Spinal cord (tissue), 10 donors: ENCODE results near the gene NOX3. TPM values are rescaled to one million over a fixed set of nuclear protein-coding genes. Genes with fewer than 3 reads are reported as not detected.

ENCODE experiments used
- DNase-seq, 6 donors: peaks; one replicate each; pipeline versions ENCODE4 v3.0.0 to v3.0.0-alpha.2; 2013 to 2015; ENCODE audit warnings: low spot score in 6 of 6, low read depth in 4 of 6
- H3K27ac ChIP-seq: one replicate; pipeline ENCODE4 v1.5.1; 2013; ENCODE audit warnings: low read depth, low read length, control low read depth
- H3K27me3 ChIP-seq: one replicate; pipeline ENCODE4 v1.6.1; 2013; ENCODE audit warnings: low read length; ENCODE audit not compliant: control insufficient read depth, insufficient read depth
- H3K36me3 ChIP-seq: one replicate; pipeline ENCODE4 v1.6.1; 2013; ENCODE audit warnings: low read length; ENCODE audit not compliant: control insufficient read depth, insufficient read depth
- H3K4me1 ChIP-seq: one replicate; pipeline ENCODE4 v1.6.1; 2013; ENCODE audit warnings: low read length; ENCODE audit not compliant: control insufficient read depth, insufficient read depth
- H3K4me3 ChIP-seq: one replicate; pipeline ENCODE4 v1.5.1; 2013; ENCODE audit warnings: low read depth, low read length, control low read depth
- H3K9me3 ChIP-seq: one replicate; pipeline ENCODE4 v1.6.1; 2013; ENCODE audit warnings: low read length; ENCODE audit not compliant: control insufficient read depth, insufficient read depth
- WGBS: methylation state at CpG from one replicate; pipeline ENCODE4 v1.1.5; 2013; ENCODE audit warnings: missing lambda C conversion rate; ENCODE audit not compliant: insufficient coverage; 5-methylcytosine and 5-hydroxymethylcytosine counted together
- polyA plus RNA-seq, 2 donors: library from polyadenylated mRNA; unstranded; fragments of 120-200 nt; gene quantifications; one replicate each; pipeline ENCODE4 v1.2.1, GENCODE V29; 2013; ENCODE audit not compliant: insufficient read length in 2 of 2
- total RNA-seq, 2 donors: library from RNA; depleted of rRNA in 1 of 2; stranded (reverse); fragments of 120-200 nt in 1 of 2; fragments of >200 nt in 1 of 2; gene quantifications; one replicate each; pipeline versions ENCODE4 v1.2.3 to v1.2.4, GENCODE V29; 2013 to 2014
- donor health status: healthy.

The NOX3 gene
- total and polyA plus RNA-seq, 4 donors, result not detected

DNA sequence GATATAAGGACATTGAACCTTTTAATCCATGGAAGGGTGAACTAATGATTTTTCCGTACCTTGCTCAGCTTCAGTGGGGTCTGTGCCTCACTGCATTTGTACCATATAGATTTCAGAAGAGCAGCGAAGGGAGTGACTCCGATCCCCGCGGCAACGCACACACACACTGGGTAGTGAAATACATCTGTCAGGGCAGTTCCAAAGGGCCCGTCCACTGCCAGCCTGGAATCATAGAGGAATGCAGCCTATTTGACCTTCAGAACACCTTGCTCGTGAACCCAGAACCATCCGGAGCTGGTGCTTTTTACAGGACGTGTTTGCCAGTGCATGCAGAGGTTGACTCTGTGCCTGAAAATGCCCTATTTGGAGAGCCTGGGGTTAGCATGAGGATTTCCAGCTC is 33.0 kb downstream of the NOX3 start:
- Histone ChIP-seq H3K36me3 (no peaks in the 10 kb centered on the region), H3K4me1 (no peaks in the 10 kb centered on the region), H3K9me3 (no peaks in the 10 kb centered on the region), H3K4me3 (no peak overlapping the region), H3K27me3 (no peaks in the 10 kb centered on the region), H3K27ac (no peak overlapping the region)
- WGBS, result 88% methylated on average over 9 of the region's 10 CpGs
- DNase-seq, result no peak

DNA sequence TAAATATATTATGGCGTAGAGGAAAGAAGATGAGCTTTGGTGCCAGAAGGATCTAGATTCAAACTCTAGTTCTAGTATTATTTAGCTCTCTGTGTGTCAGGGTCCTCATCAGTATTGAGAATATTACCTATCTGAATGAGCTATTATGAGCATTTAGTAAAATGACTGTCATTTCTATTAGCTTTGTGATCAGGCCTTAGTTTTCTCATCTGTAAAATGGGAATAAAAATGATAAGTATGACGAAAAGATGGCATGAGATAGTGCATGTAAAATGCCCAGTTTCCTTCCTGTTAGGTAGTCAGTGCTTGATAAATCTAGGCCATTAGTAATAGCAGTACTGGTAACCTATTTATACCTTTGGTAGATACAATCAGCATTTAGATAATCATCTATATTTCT is 35.1 kb downstream of the NOX3 start:
- no peaks in the 10 kb centered on the region for H3K9me3 ChIP-seq
- no peak for DNase-seq
- H3K4me3 ChIP-seq, result no peak overlapping the region
- no peaks in the 10 kb centered on the region for H3K36me3 ChIP-seq
- WGBS, result 100% methylated on average over 1 of the region's 2 CpGs
- H3K27me3 ChIP-seq, result no peaks in the 10 kb centered on the region
- no peak overlapping the region for H3K27ac ChIP-seq
- H3K4me1 ChIP-seq, result no peaks in the 10 kb centered on the region

DNA sequence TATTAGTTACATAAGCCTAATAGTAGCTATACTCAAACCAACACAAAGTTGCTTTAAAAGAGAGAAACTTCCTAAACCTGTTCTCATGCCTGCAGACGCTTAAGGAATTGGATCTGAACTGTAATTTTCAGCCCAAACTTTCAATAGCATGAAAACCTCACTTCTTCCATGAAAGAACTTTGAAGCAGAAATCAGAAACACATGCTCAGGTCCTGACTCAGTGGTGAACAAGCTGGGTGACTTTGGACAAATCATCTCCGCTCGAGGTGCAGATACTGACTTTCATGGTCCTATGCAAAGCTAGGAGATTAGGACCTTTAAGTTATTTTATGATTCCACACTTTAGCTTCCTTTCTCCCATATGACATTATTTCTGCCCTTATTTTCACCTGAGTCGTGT is 36.5 kb downstream of the NOX3 start:
- H3K27me3 ChIP-seq, result no peaks in the 10 kb centered on the region
- no peaks in the 10 kb centered on the region for H3K36me3 ChIP-seq
- H3K4me3 ChIP-seq, result no peak overlapping the region
- no peak overlapping the region for H3K27ac ChIP-seq
- H3K4me1 ChIP-seq, result no peaks in the 10 kb centered on the region
- no peaks in the 10 kb centered on the region for H3K9me3 ChIP-seq
- WGBS, result 93% methylated on average over 2 of the region's 4 CpGs
- no peak for DNase-seq

DNA sequence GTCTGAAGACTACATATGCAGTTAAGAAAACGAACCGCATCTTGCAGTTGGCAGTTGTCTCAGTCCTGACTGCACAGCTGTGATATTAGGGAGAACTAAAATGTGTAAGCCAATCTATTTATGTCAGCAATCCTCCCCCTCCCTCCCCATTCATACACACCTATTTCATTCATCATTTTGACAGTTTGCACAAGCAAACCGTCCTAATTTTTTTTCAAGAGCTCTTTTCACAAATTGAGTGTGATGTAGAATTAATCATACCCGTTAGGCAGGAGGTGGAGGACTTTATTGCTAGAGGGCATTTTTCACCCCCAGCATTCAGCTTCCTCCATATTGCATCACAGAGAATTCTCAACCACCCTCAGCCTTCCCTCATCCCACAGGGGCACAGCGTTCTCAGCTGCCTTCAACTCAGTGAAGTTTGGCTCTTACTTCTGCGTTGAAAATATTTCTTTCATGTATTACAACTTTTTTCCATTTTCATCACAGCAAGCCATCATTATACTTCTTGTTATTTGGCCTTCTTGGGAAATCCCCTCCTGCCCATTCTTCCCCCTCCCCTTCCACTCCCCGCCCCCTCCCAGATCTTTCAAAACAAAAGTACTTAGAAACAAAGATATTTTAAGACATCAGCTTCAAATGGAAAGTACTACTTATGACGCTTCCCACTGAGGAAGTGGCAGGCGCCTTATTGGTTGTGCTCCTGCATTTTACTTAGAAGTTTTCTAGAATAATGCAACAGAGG is 37.5 kb downstream of the NOX3 start:
- Histone ChIP-seq H3K27ac (no peak overlapping the region), H3K27me3 (no peaks in the 10 kb centered on the region)
- 68% methylated on average over 2 of the region's 9 CpGs for WGBS

DNA sequence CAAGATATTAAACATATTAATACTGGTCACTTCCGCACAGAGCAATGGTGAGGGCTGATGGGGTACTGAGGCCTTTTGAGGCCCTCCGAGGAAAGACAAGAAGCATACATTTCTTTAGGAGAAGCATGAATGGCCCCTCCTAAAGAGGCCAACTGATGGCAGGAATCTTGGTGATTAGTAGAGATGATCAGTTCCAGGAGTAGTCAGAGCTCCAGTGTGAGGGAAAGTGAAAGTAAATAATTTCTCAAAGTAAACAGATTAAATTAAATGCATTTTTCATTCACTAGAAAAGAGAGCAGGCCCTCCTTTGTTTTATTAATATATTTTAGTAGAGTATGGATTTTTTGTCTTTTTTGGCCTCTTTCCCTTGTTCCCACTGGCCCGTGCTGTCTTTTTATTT is 38.2 kb downstream of the NOX3 start:
- no peaks in the 10 kb centered on the region for H3K36me3 ChIP-seq
- no peak overlapping the region for H3K27ac ChIP-seq
- no peak for DNase-seq
- no peaks in the 10 kb centered on the region for H3K4me1 ChIP-seq
- H3K27me3 ChIP-seq, result no peaks in the 10 kb centered on the region
- 60% methylated on average over 1 of the region's 3 CpGs for WGBS
- no peaks in the 10 kb centered on the region for H3K9me3 ChIP-seq
- no peak overlapping the region for H3K4me3 ChIP-seq

More for the DNA sequence above, 37.5 kb downstream of the NOX3 start:
- Histone ChIP-seq H3K36me3 (no peaks in the 10 kb centered on the region), H3K4me3 (no peak overlapping the region), H3K9me3 (no peaks in the 10 kb centered on the region), H3K4me1 (no peaks in the 10 kb centered on the region)
- DNase-seq, result peak in 1 of 6 donors; percentile 33

DNA sequence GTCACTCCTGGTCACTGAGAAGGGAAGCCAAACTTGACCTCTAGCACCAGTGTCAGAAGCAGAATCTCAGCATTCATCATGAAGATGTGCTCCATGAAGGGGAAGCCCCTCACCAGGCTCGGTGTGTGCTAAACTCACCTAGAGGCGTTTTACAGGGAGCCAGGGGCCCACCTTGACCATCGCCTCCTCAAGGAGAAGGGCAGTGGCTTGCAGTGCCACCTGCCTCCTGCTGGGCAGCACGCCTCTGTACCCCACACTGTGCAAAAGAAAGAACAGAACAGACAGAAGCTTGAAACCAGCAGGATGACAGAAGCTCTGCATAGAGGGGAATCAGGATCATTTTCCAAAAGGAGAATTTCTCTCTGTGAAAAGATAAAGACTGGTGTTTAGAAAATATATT is 39.7 kb downstream of the NOX3 start:
- DNase-seq, result no peak
- Histone ChIP-seq H3K4me1 (no peaks in the 10 kb centered on the region), H3K9me3 (no peaks in the 10 kb centered on the region), H3K27ac (no peak overlapping the region), H3K36me3 (no peaks in the 10 kb centered on the region), H3K4me3 (no peak overlapping the region), H3K27me3 (no peaks in the 10 kb centered on the region)
- 89% methylated on average over 4 of the region's 4 CpGs for WGBS

DNA sequence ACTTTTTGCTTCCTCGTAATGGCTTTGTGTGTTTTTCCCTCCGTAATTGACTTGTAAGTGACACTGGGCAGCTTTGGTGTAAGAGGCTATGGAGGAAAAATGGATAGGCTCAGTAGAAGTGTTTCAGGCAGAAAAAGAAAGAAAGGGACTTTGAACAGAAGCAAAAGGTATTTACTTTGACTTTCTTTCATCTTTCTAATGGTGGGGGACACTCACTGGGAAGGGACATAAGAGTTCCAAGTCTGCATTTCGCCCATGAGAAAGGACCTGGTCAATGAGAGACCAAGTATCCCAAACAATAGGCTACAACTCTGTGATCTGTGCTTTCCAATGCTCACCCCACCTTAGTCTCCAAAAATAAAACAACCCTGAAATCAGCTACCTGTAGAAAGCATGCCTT is 41.6 kb downstream of the NOX3 start:
- Histone ChIP-seq H3K4me1 (no peaks in the 10 kb centered on the region), H3K36me3 (no peaks in the 10 kb centered on the region), H3K27me3 (no peaks in the 10 kb centered on the region), H3K27ac (no peak overlapping the region), H3K9me3 (no peaks in the 10 kb centered on the region), H3K4me3 (no peak overlapping the region)
- WGBS, result 73% methylated on average over 2 of the region's 3 CpGs
- DNase-seq, result no peak

DNA sequence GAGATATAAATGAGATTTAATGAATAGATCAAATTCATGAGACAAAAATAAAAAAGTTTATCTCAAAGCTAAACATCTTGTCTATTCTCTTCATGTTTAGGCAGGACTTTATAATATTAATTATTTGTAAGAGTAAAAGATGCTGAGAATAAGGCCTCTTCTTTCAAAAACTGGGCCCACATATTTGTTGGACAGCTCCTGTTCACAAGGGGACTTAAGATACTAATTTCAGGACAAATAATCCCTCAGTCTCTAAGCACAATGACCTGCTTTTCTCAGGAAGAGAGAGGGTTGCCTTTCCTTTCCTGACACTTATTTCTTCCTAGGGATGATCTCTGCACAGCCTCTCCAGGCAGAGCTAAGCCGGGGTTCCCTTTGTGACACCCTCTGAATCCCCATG is 43.3 kb downstream of the NOX3 start:
- Histone ChIP-seq H3K27me3 (no peaks in the 10 kb centered on the region), H3K9me3 (no peaks in the 10 kb centered on the region), H3K4me1 (no peaks in the 10 kb centered on the region), H3K36me3 (no peaks in the 10 kb centered on the region), H3K4me3 (no peak overlapping the region), H3K27ac (no peak overlapping the region)
- no peak for DNase-seq
- WGBS, result 100% methylated on average over 1 of the region's 1 CpG

DNA sequence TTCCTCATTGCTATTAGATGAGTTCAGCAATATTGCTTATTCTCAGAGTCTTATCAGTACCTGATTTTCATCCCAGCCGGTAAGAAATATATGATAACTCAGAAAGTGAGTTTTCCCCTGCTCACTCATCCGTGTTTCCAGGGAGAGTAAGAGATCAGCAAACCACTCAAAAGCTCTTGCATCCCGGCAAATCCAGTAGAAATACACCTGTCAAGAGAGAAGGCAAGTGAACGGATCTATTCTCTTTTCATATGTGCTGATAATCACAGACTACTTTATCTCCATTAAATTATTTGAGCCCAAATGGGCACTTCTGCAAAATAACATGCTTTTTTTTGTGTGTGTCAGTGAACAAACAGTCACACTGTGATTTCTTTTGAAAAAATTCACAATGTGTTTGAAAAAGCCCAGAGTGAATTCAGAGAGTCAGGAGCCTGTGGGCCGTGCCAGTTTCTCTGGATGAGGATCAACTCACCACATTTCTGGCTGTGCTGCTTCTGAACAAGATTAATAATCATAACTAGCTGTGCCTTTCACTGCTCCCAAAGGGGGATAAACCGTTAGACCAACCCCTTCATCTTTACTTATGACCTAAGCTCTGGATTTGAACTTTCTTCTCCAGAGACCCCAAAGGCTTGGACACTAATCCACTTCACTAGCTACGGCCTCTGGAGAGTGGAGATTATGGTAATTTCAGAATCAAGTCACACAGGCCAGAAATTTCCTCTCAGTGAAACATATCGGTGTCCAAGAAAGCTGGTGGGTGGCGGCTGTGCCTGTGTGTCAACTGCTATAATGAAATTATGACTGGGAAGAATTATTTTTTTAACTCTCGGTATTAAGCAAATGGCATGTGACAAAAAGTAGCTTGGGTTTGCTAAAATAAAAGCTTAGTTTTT is 44.2 kb downstream of the NOX3 start:
- 27% methylated on average over 3 of the region's 10 CpGs for WGBS
- Histone ChIP-seq H3K27ac (no peak overlapping the region), H3K4me3 (no peak overlapping the region), H3K9me3 (no peaks in the 10 kb centered on the region), H3K27me3 (no peaks in the 10 kb centered on the region), H3K36me3 (no peaks in the 10 kb centered on the region), H3K4me1 (no peaks in the 10 kb centered on the region)
- peak in 2 of 6 donors; percentile 33 to 57 for DNase-seq
